ENCODE measurements around the gene SCN9A.

DNA sequence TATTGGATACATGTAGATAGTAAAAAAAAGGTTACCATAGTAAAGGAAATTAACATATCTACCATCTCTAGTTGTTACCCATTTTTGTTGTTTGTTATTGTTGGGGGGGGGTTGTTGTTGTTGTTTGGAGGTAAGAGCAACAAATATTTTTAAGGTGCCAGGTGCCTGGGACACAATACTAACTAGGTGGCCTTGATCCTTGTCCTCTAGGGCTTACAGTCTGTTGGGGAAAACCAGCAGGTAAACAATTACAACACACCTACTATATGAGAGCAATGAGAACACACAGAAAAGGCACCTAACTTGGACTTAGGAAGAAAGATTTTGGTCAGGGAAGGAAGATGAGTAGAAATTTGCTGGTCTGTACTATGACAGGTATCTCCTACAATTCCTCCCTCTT is 46.3 kb downstream of the SCN9A start:
- TF ChIP-seq SIN3A (IDR thresholded peaks at IDR 0.05; ENCODE audit: borderline replicate concordance, insufficient read depth, low read length) (no peak), POLR2AphosphoS5 (IDR thresholded peaks at IDR 0.05; ENCODE audit: low read depth, low read length) (no peak), TAF1 (IDR thresholded peaks at IDR 0.05; ENCODE audit: borderline replicate concordance, insufficient read depth, low read length) (no peak)
- TF ChIP-seq, protein P1, sequence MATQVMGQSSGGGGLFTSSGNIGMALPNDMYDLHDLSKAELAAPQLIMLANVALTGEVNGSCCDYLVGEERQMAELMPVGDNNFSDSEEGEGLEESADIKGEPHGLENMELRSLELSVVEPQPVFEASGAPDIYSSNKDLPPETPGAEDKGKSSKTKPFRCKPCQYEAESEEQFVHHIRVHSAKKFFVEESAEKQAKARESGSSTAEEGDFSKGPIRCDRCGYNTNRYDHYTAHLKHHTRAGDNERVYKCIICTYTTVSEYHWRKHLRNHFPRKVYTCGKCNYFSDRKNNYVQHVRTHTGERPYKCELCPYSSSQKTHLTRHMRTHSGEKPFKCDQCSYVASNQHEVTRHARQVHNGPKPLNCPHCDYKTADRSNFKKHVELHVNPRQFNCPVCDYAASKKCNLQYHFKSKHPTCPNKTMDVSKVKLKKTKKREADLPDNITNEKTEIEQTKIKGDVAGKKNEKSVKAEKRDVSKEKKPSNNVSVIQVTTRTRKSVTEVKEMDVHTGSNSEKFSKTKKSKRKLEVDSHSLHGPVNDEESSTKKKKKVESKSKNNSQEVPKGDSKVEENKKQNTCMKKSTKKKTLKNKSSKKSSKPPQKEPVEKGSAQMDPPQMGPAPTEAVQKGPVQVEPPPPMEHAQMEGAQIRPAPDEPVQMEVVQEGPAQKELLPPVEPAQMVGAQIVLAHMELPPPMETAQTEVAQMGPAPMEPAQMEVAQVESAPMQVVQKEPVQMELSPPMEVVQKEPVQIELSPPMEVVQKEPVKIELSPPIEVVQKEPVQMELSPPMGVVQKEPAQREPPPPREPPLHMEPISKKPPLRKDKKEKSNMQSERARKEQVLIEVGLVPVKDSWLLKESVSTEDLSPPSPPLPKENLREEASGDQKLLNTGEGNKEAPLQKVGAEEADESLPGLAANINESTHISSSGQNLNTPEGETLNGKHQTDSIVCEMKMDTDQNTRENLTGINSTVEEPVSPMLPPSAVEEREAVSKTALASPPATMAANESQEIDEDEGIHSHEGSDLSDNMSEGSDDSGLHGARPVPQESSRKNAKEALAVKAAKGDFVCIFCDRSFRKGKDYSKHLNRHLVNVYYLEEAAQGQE (IDR thresholded peaks at IDR 0.05; ENCODE audit: insufficient read depth in 1 of 2, low read depth in 2 of 2, low read length in 2 of 2), result no peak
